DMS79 treated with DMSO at 0.1 percent for 48 hours (cell line): Measurements from ENCODE around the gene CARD14.
"Not testable (repeated sequence)": the region's sequence is repeated elsewhere in the genome, so short reads cannot be mapped to it uniquely, and the experiment has no call there.

Source experiments
- DNase-seq: peaks from one replicate; lab custom pipeline; 2025; lab: John Stamatoyannopoulos, UW

Gene CARD14

GRCh38 chr17:80223838-80224497 lies 54.1 kb downstream of the CARD14 start:
- no peak for DNase-seq

DNA sequence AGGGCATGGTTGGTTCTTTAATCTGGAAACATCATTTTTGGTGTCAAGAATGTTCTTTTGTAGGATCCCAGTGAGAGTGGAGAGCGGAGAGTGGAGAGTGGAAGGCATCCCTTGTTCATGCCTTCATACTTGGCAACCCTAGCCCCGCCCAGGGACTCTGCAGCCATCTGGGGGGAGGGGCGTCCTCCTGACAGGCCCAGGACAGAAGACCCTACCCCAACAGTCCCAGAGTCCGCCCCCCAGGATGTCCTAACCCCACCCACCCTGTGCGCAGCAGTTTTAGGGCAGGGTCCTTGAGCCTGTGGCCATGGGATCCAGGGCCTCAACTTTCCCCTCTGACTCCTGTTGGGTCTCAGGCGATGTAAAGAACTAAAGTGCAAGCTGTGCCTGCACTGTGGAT lies 54.9 kb downstream of the CARD14 start:
- DNase-seq: no peak

DNA sequence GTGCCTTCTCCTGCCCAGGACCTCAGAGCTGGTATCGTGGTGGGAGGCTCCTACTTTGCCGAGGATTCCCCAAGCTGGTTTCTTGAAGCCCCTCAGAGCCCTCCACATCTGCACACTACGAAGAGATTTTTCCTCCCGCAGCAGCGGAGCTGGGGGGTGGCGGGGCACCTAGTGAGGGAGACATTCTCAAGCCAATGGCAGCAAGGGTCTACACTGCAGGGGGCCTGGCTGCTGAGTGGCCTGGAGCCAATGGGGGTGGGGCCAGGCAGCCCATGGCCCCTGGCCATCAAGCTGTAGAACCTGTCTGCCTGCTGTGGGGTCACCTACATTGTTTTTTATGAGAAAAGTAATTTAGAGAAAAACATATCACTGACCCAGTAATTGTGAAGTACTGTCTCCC lies 55.4 kb downstream of the CARD14 start:
- DNase-seq: no peak

DNA sequence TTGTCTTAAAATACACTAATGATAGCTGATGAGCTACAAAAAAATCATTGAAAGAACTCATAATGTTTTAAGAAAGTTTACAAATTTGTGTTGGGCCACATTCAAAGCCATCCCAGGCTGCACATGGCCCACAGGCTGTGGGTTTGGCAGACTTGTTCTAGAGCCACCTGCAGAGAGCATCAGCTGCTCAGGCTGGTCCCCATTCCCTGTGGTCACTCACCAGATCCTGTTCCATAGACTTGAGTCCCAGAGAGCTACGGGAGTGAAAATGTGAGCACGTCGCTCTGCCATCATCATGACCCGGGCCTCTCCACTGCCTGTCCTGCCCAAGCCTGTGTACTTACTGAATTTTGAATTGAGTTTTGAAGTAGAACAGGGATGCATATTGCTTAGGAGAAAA lies 57.3 kb downstream of the CARD14 start:
- no peak for DNase-seq

GRCh38 chr17:80227666-80228065 lies 57.8 kb downstream of the CARD14 start:
- DNase-seq: no peak

DNA sequence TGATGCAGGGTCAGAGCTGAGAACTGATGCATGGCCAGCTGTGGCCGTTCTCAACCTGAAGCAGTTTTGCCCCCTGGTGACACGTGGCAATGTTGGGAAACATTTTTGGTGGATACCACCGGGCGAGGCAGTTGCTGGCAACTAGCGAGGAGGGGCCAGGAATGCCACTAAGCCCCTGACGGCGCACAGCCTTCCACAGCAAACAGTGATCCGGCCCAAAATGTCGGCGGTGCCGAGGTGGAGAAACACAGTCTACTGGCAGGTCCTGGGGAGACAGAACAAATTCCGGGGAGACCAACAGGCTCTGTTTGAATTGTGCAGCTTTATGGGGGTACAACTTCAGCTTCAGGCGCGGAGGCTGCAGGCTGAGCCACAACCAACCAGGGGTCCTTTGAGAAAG lies 58.6 kb downstream of the CARD14 start:
- DNase-seq: no peak

GRCh38 chr17:80229011-80229410 lies 59.2 kb downstream of the CARD14 start:
- no peak for DNase-seq

DNA sequence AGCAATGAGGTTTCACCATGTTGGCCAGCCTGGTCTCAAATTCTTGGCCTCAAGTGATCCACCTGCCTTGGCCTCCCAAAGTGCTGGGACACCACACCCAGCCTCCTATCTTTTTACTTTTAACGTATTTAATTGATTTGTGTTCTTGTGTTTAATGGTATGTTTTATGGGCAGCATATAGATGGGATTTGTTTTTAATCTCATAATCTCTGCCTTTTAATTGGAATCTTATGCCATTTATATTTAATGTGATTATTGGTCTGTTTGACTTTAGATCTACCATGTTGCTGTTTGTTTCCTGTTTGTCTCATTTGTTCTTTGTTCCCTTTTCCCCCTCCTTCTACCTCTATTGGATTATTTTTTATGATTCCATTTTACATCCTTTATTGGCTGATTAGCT lies 62.6 kb downstream of the CARD14 start:
- DNase-seq: no peak

DNA sequence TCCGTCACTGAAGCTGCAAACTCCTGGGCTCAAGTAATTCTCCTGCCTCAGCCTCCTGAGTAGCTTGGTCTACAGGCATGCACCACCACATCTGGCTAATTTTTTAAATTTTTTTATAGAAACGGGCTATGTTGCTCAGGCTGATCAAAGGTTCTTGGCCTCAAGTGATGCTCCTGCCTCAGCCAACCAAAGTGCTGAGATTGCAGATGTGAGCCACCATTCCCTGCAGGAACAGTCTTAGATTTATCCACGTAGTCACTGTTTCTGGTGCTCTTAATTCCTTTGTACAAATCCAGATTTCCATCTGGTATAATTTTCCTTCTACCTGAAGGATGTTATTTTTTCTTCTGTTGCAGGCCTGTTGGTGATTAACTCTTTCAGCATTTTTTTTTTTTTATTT lies 63.4 kb downstream of the CARD14 start:
- DNase-seq: no peak

- no peak for DNase-seq
Measured at GRCh38 chr17:80236911-80237310, 67.1 kb downstream of the CARD14 start.

DNA sequence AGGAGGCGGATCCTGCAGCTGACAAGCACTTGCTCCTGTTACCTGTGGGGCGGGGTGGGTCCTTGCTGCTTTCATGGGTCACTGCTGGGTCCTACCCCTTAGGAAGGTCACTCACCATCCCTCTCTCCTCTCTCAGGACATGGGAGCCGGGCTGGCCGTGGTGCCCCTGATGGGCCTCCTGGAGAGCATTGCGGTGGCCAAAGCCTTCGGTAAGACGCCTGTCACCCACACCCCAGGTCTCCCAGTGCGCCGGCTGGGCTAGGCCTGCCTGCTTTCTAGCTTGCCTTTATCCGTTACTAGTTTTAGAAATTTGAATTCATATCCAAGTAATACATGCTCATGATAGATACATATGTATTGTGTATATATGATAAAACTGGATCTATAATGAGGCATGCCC lies 67.6 kb downstream of the CARD14 start:
- no peak for DNase-seq

DNA sequence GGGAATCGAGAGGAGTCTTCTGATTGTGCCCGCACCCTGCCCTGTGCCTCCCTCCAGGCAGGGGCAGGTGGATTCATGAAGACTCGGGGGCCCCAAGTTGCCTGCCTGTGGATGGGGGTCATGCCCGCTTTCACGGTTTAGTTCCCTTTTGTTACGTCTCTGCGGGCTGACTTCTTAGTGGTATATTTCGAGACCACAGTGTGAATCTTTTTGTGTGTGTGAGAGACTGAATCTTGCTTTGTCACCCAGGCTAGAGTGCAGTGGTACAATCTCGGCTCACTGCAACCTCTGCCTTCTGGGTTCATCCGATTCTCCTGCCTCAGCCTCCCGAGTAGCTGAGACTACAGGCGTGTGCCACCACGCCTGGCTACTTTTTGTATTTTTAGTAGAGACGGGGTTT lies 72.7 kb downstream of the CARD14 start:
- DNase-seq: no peak

- no peak for DNase-seq
Measured at GRCh38 chr17:80243526-80244433, 74.0 kb downstream of the CARD14 start.

GRCh38 chr17:80244448-80244847 lies 74.6 kb downstream of the CARD14 start:
- not testable (repeated sequence) for DNase-seq

DNA sequence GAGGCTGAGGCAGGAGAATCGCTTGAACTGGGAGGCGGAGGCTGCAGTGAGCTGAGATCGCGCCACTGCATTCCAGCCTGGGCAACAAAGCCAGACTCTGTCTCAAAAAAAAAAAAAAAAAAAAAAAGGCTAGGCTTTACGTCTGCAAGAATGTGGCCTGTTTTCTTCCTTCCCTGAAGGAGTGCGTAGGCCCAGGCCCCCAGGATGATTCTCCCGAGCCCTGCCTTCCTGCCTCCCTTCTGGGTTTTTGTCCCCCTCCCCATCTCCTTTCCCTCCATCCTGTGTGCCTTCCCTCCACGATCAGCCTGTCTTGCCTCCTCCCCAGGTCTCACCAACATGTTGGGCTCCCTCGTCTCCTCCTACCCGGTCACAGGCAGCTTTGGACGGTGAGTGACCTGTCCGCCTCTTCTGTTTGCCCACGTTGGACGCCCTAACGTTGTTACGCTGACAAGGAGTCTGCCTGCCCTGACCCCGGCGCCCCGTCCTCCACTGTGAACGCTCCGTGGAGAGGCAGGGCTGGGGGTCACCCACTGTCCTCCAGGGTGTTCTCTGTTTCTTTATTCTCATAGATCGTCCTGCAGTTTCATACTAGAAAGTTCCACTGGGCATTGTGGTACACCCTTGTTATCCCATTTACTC lies 75.2 kb downstream of the CARD14 start:
- DNase-seq: no peak

DNA sequence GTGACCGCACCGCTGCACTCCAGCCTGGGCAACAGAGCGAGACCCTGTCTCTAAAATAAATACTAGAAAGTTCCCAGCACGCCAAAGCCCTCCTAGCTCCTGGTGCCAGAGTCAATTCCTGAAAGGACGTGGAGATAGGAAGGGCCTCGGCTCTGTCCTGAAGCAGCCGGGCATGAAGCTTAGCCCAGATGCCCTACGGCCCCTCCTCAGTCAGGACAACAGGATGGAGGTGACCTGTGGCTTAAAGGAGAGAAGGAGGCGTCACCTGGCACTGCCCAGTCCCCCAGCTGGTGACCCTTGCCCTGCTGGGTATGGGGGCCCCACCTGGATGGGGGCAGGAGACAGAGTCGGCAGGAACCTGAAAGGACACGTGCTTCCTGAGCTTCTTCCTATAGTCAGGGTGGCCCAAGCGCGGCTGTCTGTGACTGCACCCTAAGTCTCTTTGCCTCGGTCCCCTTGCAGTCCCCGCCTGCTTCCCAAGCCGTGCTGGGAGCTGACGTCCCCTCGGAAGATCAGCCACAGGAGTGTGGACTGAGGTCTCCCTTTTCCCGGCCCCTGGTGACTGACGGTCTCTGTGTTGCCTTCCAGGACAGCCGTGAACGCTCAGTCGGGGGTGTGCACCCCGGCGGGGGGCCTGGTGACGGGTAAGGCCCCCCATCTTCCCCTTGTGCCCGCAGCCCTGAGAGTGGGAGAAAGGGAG lies 75.9 kb downstream of the CARD14 start:
- DNase-seq: no peak

GRCh38 chr17:80246266-80246681 lies 76.4 kb downstream of the CARD14 start:
- DNase-seq: no peak

DNA sequence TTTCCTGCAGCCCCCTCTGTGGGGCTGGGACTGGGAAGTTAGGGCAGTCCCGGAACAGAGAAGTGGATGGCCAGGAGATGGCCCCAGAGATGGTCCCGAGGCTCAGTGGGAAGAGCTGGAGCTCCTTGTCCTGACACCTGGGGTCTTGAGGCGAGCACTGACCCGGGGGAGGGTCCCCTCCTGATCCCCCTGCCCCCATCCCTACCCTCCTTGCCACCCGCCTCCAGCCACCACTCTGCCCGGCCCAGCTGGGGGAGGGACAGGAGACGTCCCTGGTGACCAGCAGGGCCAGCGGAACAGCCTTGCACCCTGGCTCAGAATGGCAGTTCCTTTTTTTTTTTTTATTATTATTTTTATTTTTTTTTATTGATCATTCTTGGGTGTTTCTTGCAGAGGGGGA lies 76.9 kb downstream of the CARD14 start:
- DNase-seq: no peak

DNA sequence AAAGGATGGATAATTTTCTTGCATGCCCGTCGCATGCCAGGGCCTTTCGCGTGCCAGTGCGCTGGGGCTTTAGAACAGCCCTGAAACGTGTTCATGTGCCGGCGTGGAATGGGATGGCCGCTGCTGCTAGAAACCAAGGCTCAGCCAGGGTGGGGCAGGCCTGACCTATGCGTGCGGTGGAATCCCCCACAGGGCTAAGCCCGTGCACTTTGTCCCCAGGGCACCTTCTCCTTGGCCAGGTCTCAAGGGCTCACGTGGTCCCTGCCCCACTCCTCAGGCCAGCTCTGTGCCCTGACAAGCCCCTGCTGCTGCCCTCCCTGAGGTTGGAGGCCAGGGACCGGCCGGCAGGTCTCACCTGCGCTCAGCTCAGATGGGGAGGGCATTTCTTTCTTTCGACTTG lies 77.7 kb downstream of the CARD14 start:
- DNase-seq: no peak

- no peak for DNase-seq
Measured at GRCh38 chr17:80248001-80248893, 78.4 kb downstream of the CARD14 start.
